Measurements from ENCODE around the gene GRIPAP1. TPM values are rescaled to one million over a fixed set of nuclear protein-coding genes. Genes with fewer than 3 reads are reported as not detected.

The GRIPAP1 gene
- total RNA-seq, 1 donor from 2014 or later, result 24.5 TPM

- TF ChIP-seq, protein P1, sequence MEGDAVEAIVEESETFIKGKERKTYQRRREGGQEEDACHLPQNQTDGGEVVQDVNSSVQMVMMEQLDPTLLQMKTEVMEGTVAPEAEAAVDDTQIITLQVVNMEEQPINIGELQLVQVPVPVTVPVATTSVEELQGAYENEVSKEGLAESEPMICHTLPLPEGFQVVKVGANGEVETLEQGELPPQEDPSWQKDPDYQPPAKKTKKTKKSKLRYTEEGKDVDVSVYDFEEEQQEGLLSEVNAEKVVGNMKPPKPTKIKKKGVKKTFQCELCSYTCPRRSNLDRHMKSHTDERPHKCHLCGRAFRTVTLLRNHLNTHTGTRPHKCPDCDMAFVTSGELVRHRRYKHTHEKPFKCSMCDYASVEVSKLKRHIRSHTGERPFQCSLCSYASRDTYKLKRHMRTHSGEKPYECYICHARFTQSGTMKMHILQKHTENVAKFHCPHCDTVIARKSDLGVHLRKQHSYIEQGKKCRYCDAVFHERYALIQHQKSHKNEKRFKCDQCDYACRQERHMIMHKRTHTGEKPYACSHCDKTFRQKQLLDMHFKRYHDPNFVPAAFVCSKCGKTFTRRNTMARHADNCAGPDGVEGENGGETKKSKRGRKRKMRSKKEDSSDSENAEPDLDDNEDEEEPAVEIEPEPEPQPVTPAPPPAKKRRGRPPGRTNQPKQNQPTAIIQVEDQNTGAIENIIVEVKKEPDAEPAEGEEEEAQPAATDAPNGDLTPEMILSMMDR (IDR thresholded peaks at IDR 0.05; ENCODE audit: insufficient read depth, low read length, severe bottlenecking), result no peak
- H3K36me3 ChIP-seq (ENCODE audit: control insufficient read depth, insufficient read depth, low read length), result peaks cover 9% of the 10 kb centered on the region
- no peak for FAIRE-seq
- H3K4me3 ChIP-seq (ENCODE audit: low read depth, low read length), result no peak overlapping the region
- no peaks in the 10 kb centered on the region for H3K27me3 ChIP-seq (ENCODE audit: control insufficient read depth, insufficient read depth, low read length)
- DNase-seq (ENCODE audit: low read depth), result no peak
Measured at GRCh38 chrX:48999030-48999429, 3.0 kb downstream of the GRIPAP1 start.

DNA sequence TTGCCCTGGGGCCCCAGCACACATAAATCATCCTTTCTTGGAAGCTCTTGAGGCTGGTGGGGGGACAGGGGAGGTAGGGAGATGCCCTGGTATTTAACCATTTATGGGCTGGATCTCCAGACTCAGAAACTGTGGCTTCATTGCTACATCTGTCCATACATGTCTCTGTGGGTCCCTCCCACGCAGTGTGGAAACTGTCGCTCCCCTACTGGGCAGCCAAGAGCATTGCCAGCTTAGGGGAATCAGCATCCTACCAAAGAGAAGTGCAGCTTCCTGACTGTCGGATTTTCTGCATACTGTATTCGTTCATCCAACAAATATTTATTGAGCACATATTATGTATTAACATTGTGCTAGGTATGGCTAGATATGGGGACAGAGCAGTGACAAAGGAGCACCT lies 3.7 kb downstream of the GRIPAP1 start:
- Histone ChIP-seq H3K36me3 (ENCODE audit: control insufficient read depth, insufficient read depth, low read length) (peaks cover 9% of the 10 kb centered on the region), H3K27me3 (ENCODE audit: control insufficient read depth, insufficient read depth, low read length) (no peaks in the 10 kb centered on the region), H3K4me3 (ENCODE audit: low read depth, low read length) (no peak overlapping the region)
- FAIRE-seq, result no peak
- DNase-seq (ENCODE audit: low read depth), result no peak
- TF ChIP-seq, protein P1 (IDR thresholded peaks at IDR 0.05; ENCODE audit: insufficient read depth, low read length, severe bottlenecking), result no peak

- FAIRE-seq, result no peak
- Histone ChIP-seq H3K27me3 (ENCODE audit: control insufficient read depth, insufficient read depth, low read length) (no peaks in the 10 kb centered on the region), H3K36me3 (ENCODE audit: control insufficient read depth, insufficient read depth, low read length) (peaks cover 11% of the 10 kb centered on the region), H3K4me3 (ENCODE audit: low read depth, low read length) (no peak overlapping the region)
- no peak for DNase-seq (ENCODE audit: low read depth)
- TF ChIP-seq, protein P1 (IDR thresholded peaks at IDR 0.05; ENCODE audit: insufficient read depth, low read length, severe bottlenecking), result no peak
Measured at GRCh38 chrX:48997865-48998264, 4.2 kb downstream of the GRIPAP1 start.

- DNase-seq (ENCODE audit: low read depth) (no peak), FAIRE-seq (no peak)
- Histone ChIP-seq H3K36me3 (ENCODE audit: control insufficient read depth, insufficient read depth, low read length) (peaks cover 11% of the 10 kb centered on the region), H3K4me3 (ENCODE audit: low read depth, low read length) (no peak overlapping the region), H3K27me3 (ENCODE audit: control insufficient read depth, insufficient read depth, low read length) (no peaks in the 10 kb centered on the region)
- TF ChIP-seq, protein P1 (IDR thresholded peaks at IDR 0.05; ENCODE audit: insufficient read depth, low read length, severe bottlenecking), result no peak
Measured at GRCh38 chrX:48997455-48997854, 4.6 kb downstream of the GRIPAP1 start.

- H3K4me3 ChIP-seq (ENCODE audit: low read depth, low read length), result no peak overlapping the region
- FAIRE-seq (no peak), DNase-seq (ENCODE audit: low read depth) (no peak)
- TF ChIP-seq, protein P1 (IDR thresholded peaks at IDR 0.05; ENCODE audit: insufficient read depth, low read length, severe bottlenecking), result no peak
- peaks cover 12% of the 10 kb centered on the region for H3K36me3 ChIP-seq (ENCODE audit: control insufficient read depth, insufficient read depth, low read length)
- H3K27me3 ChIP-seq (ENCODE audit: control insufficient read depth, insufficient read depth, low read length), result no peaks in the 10 kb centered on the region
Measured at GRCh38 chrX:48996969-48997368, 5.1 kb downstream of the GRIPAP1 start.

GRCh38 chrX:48992341-48992740 lies 9.7 kb downstream of the GRIPAP1 start:
- H3K4me3 ChIP-seq (ENCODE audit: low read depth, low read length), result no peak overlapping the region
- no peak for FAIRE-seq
- peaks cover 6% of the 10 kb centered on the region for H3K36me3 ChIP-seq (ENCODE audit: control insufficient read depth, insufficient read depth, low read length)
- DNase-seq (ENCODE audit: low read depth), result no peak
- H3K27me3 ChIP-seq (ENCODE audit: control insufficient read depth, insufficient read depth, low read length), result no peaks in the 10 kb centered on the region
- TF ChIP-seq, protein P1 (IDR thresholded peaks at IDR 0.05; ENCODE audit: insufficient read depth, low read length, severe bottlenecking), result no peak
